Measurements from ENCODE around the gene TIRAP. TPM values are rescaled to one million over a fixed set of nuclear protein-coding genes. Genes with fewer than 3 reads are reported as not detected.

TIRAP gene
- total RNA-seq, 1 donor from 2014 or later = 18.3 TPM

- H3K4me1 Mint-ChIP-seq = peaks cover 3% of the 10 kb centered on the region
- no peak for ATAC-seq (ENCODE audit: low read depth)
- H3K4me3 Mint-ChIP-seq = no peak overlapping the region
- H3K36me3 Mint-ChIP-seq (ENCODE audit: low read depth) = peaks cover 75% of the 10 kb centered on the region
- ChIA-PET POLR2A (no interaction called here), CTCF (no interaction called here)
- H3K9me3 Mint-ChIP-seq = no peaks in the 10 kb centered on the region
- no peaks in the 10 kb centered on the region for H3K27me3 Mint-ChIP-seq
- intact Hi-C loops (cut with micrococcal nuclease) = no loop called here
- no peak for TF ChIP-seq CTCF (IDR thresholded peaks at IDR 0.05)
- no peak overlapping the region for H3K27ac Mint-ChIP-seq
- DNase-seq = no peak
These were observed 50.2 kb downstream of the TIRAP start for GRCh38 chr11:126333142-126333541.

GRCh38 chr11:126334659-126335462 is 52.0 kb downstream of the TIRAP start:
- ChIA-PET POLR2A (no interaction called here), CTCF (no interaction called here)
- H3K4me1 Mint-ChIP-seq = peaks cover 5% of the 10 kb centered on the region
- no peaks in the 10 kb centered on the region for H3K27me3 Mint-ChIP-seq
- H3K9me3 Mint-ChIP-seq = no peaks in the 10 kb centered on the region
- H3K36me3 Mint-ChIP-seq (ENCODE audit: low read depth) = peaks cover 77% of the 10 kb centered on the region
- intact Hi-C loops (cut with micrococcal nuclease) = no loop called here
- no peak overlapping the region for H3K27ac Mint-ChIP-seq
- DNase-seq (no peak), ATAC-seq (ENCODE audit: low read depth) (no peak)
- H3K4me3 Mint-ChIP-seq = no peak overlapping the region
- TF ChIP-seq CTCF (IDR thresholded peaks at IDR 0.05) = no peak

DNA sequence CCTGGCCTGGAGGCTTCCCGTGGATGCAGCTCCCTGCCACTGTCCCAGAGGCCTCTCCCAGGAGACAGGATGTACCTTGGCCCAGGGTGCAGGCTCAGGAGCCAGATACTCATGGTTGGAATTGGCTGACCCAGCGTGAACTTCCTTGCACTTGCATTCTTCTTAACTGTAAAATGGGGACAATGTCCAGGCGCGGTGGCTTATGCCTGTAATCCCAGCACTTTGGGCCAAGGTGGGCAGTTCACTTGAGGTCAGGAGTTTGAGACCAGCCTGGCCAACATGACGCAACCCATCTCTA is 52.5 kb downstream of the TIRAP start:
- Mint-ChIP-seq H3K4me3 (no peak overlapping the region), H3K36me3 (ENCODE audit: low read depth) (peaks cover 78% of the 10 kb centered on the region), H3K27ac (no peak overlapping the region), H3K27me3 (no peaks in the 10 kb centered on the region), H3K9me3 (no peaks in the 10 kb centered on the region), H3K4me1 (peaks cover 5% of the 10 kb centered on the region)
- POLR2A ChIA-PET = no interaction called here
- CTCF ChIA-PET = no interaction called here
- ATAC-seq (ENCODE audit: low read depth) (no peak), DNase-seq (no peak)
- intact Hi-C loops (cut with micrococcal nuclease) = no loop called here
- TF ChIP-seq CTCF (IDR thresholded peaks at IDR 0.05) = no peak

DNA sequence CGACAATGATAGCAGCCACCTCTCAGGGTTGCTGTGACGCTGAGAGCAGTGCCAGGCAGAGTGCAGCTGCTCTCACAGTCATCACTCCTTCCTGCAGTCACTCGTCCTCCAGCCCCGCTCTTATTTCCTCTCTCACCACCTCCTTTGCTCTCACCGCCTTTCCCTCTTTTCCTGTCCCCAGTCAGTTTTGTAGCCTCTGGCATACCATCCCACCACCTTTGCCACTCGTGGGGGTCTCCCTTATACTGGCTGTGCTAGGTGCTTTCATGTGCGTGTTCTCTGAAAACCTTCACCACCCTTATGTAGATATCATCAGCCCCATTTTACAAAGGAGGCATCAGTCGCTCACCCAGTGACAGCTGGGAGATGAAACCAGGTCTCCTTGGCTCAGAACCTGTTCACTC is 53.2 kb downstream of the TIRAP start:
- peaks cover 5% of the 10 kb centered on the region for H3K4me1 Mint-ChIP-seq
- no peak for DNase-seq
- ChIA-PET CTCF (no interaction called here), POLR2A (no interaction called here)
- no peak overlapping the region for H3K27ac Mint-ChIP-seq
- intact Hi-C loops (cut with micrococcal nuclease) = no loop called here
- H3K36me3 Mint-ChIP-seq (ENCODE audit: low read depth) = peaks cover 82% of the 10 kb centered on the region
- no peak for TF ChIP-seq CTCF (IDR thresholded peaks at IDR 0.05)
- no peaks in the 10 kb centered on the region for H3K27me3 Mint-ChIP-seq
- no peak overlapping the region for H3K4me3 Mint-ChIP-seq
- H3K9me3 Mint-ChIP-seq = no peaks in the 10 kb centered on the region
- ATAC-seq (ENCODE audit: low read depth) = no peak

- no peak for TF ChIP-seq CTCF (IDR thresholded peaks at IDR 0.05)
- Mint-ChIP-seq H3K27me3 (no peaks in the 10 kb centered on the region), H3K9me3 (no peaks in the 10 kb centered on the region), H3K4me3 (no peak overlapping the region), H3K4me1 (peaks cover 5% of the 10 kb centered on the region), H3K36me3 (ENCODE audit: low read depth) (peaks cover 82% of the 10 kb centered on the region), H3K27ac (no peak overlapping the region)
- ATAC-seq (ENCODE audit: low read depth) = no peak
- no peak for DNase-seq
- ChIA-PET POLR2A (no interaction called here), CTCF (no interaction called here)
- intact Hi-C loops (cut with micrococcal nuclease) = no loop called here
These were observed 53.8 kb downstream of the TIRAP start for GRCh38 chr11:126336671-126337101.
